ENCODE measurements around the gene CCM2.
"Not testable (repeated sequence)": the region's sequence is repeated elsewhere in the genome, so short reads cannot be mapped to it uniquely, and the experiment has no call there.

The CCM2 gene

GRCh38 chr7:45028920-45029344 lies 28.9 kb downstream of the CCM2 start:
- Histone ChIP-seq H3K9me3 (peaks cover 11% of the 10 kb centered on the region), H3K4me3 (peak overlapping the region; percentile 70), H3K4me1 (peaks cover 77% of the 10 kb centered on the region), H3K27me3 (no peaks in the 10 kb centered on the region), H3K4me2 (peak overlapping the region; percentile 88), H4K20me1 (peaks cover 42% of the 10 kb centered on the region), H3K27ac (peak overlapping the region; percentile 93), H3K36me3 (peaks cover 43% of the 10 kb centered on the region), H3K9ac (peak overlapping the region; percentile 86)
- no peak for TF ChIP-seq Cebpa-rat (IDR thresholded peaks at IDR 0.05)

GRCh38 chr7:45031829-45032228 lies 31.8 kb downstream of the CCM2 start:
- peaks cover 71% of the 10 kb centered on the region for H4K20me1 ChIP-seq
- H3K36me3 ChIP-seq, result peaks cover 60% of the 10 kb centered on the region
- peaks cover 75% of the 10 kb centered on the region for H3K4me1 ChIP-seq
- H3K9ac ChIP-seq, result no peak overlapping the region
- H3K4me3 ChIP-seq, result no peak overlapping the region
- TF ChIP-seq Cebpa-rat (IDR thresholded peaks at IDR 0.05), result no peak
- H3K9me3 ChIP-seq, result no peaks in the 10 kb centered on the region
- H3K27me3 ChIP-seq, result no peaks in the 10 kb centered on the region
- H3K4me2 ChIP-seq, result peak overlapping the region; percentile 31; the same call in 1 of the 2 replicates
- no peak overlapping the region for H3K27ac ChIP-seq

GRCh38 chr7:45032421-45032820 lies 32.4 kb downstream of the CCM2 start:
- Histone ChIP-seq H3K4me1 (peaks cover 76% of the 10 kb centered on the region), H3K4me2 (no peak overlapping the region)
- TF ChIP-seq Cebpa-rat (IDR thresholded peaks at IDR 0.05), result no peak

GRCh38 chr7:45033261-45033930 lies 33.4 kb downstream of the CCM2 start:
- Histone ChIP-seq H3K9me3 (no peaks in the 10 kb centered on the region), H3K36me3 (peaks cover 76% of the 10 kb centered on the region), H3K4me2 (peak overlapping the region; percentile 28), H3K9ac (peak overlapping the region; percentile 34; the same call in 1 of the 2 replicates), H3K27ac (peak overlapping the region; percentile 22; the same call in 1 of the 2 replicates), H4K20me1 (peaks cover 87% of the 10 kb centered on the region), H3K27me3 (no peaks in the 10 kb centered on the region), H3K4me1 (peaks cover 69% of the 10 kb centered on the region), H3K4me3 (no peak overlapping the region)
- TF ChIP-seq Cebpa-rat (IDR thresholded peaks at IDR 0.05), result no peak

More at GRCh38 chr7:45032421-45032820, 32.4 kb downstream of the CCM2 start:
- Histone ChIP-seq H3K9ac (no peak overlapping the region), H3K4me3 (no peak overlapping the region), H3K27ac (0 out of 2 replicates have a peak overlapping the region, but pooled peaks have one; percentile 5), H3K27me3 (no peaks in the 10 kb centered on the region), H3K9me3 (no peaks in the 10 kb centered on the region), H4K20me1 (peaks cover 77% of the 10 kb centered on the region), H3K36me3 (peaks cover 66% of the 10 kb centered on the region)

GRCh38 chr7:45033931-45034290 lies 33.9 kb downstream of the CCM2 start:
- Histone ChIP-seq H3K27me3 (no peaks in the 10 kb centered on the region), H3K27ac (peak overlapping the region; percentile 15; the same call in 1 of the 2 replicates), H3K4me3 (no peak overlapping the region), H3K9ac (peak overlapping the region; percentile 34; the same call in 1 of the 2 replicates), H3K9me3 (no peaks in the 10 kb centered on the region), H3K4me2 (no peak overlapping the region; the same call in 1 of the 2 replicates), H3K36me3 (peaks cover 81% of the 10 kb centered on the region), H3K4me1 (peaks cover 64% of the 10 kb centered on the region), H4K20me1 (peaks cover 89% of the 10 kb centered on the region)
- no peak for TF ChIP-seq Cebpa-rat (IDR thresholded peaks at IDR 0.05)

GRCh38 chr7:45034710-45035109 lies 34.7 kb downstream of the CCM2 start:
- H3K4me3 ChIP-seq, H3K4me2 ChIP-seq, H3K27me3 ChIP-seq, H3K9ac ChIP-seq, H3K9me3 ChIP-seq, H3K27ac ChIP-seq: not testable (repeated sequence)
- Histone ChIP-seq H3K4me1 (peaks cover 56% of the 10 kb centered on the region), H4K20me1 (peaks cover 88% of the 10 kb centered on the region), H3K36me3 (peaks cover 88% of the 10 kb centered on the region)

- peaks cover 82% of the 10 kb centered on the region for H4K20me1 ChIP-seq
- no peaks in the 10 kb centered on the region for H3K9me3 ChIP-seq
- no peaks in the 10 kb centered on the region for H3K27me3 ChIP-seq
- H3K4me2 ChIP-seq, result peak overlapping the region; percentile 39
- H3K9ac ChIP-seq, result no peak overlapping the region
- no peak for TF ChIP-seq Cebpa-rat (IDR thresholded peaks at IDR 0.05)
- no peak overlapping the region for H3K4me3 ChIP-seq
- peaks cover 88% of the 10 kb centered on the region for H3K36me3 ChIP-seq
- H3K27ac ChIP-seq, result no peak overlapping the region
- H3K4me1 ChIP-seq, result peaks cover 49% of the 10 kb centered on the region
Measured at GRCh38 chr7:45035371-45035770, 35.4 kb downstream of the CCM2 start.

- Histone ChIP-seq H3K9ac (0 out of 2 replicates have a peak overlapping the region, but pooled peaks have one; percentile 45), H4K20me1 (peaks cover 82% of the 10 kb centered on the region), H3K27ac (peak overlapping the region; percentile 44; the same call in 1 of the 2 replicates), H3K4me1 (peaks cover 47% of the 10 kb centered on the region), H3K9me3 (no peaks in the 10 kb centered on the region), H3K36me3 (peaks cover 90% of the 10 kb centered on the region), H3K4me3 (no peak overlapping the region), H3K4me2 (peak overlapping the region; percentile 50), H3K27me3 (no peaks in the 10 kb centered on the region)
- no peak for TF ChIP-seq Cebpa-rat (IDR thresholded peaks at IDR 0.05)
Measured at GRCh38 chr7:45035893-45036292, 35.9 kb downstream of the CCM2 start.

- Histone ChIP-seq H4K20me1 (peaks cover 81% of the 10 kb centered on the region), H3K4me3 (no peak overlapping the region), H3K9ac (peak overlapping the region; percentile 45; the same call in 1 of the 2 replicates), H3K27ac (peak overlapping the region; percentile 44), H3K36me3 (peaks cover 90% of the 10 kb centered on the region), H3K4me1 (peaks cover 47% of the 10 kb centered on the region), H3K9me3 (no peaks in the 10 kb centered on the region), H3K4me2 (peak overlapping the region; percentile 50), H3K27me3 (no peaks in the 10 kb centered on the region)
- TF ChIP-seq Cebpa-rat (IDR thresholded peaks at IDR 0.05), result no peak
Measured at GRCh38 chr7:45036317-45036716, 36.3 kb downstream of the CCM2 start.

GRCh38 chr7:45036796-45037195 lies 36.8 kb downstream of the CCM2 start:
- Histone ChIP-seq H4K20me1 (peaks cover 77% of the 10 kb centered on the region), H3K36me3 (peaks cover 90% of the 10 kb centered on the region), H3K4me1 (peaks cover 45% of the 10 kb centered on the region), H3K4me3 (no peak overlapping the region), H3K27me3 (no peaks in the 10 kb centered on the region), H3K27ac (peak overlapping the region; percentile 44), H3K4me2 (peak overlapping the region; percentile 50), H3K9ac (peak overlapping the region; percentile 45; the same call in 1 of the 2 replicates), H3K9me3 (no peaks in the 10 kb centered on the region)
- TF ChIP-seq Cebpa-rat (IDR thresholded peaks at IDR 0.05), result no peak
